Panc1 (cell line): ENCODE measurements around the gene CSNK1G1. TPM values are rescaled to one million over a fixed set of nuclear protein-coding genes. Genes with fewer than 3 reads are reported as not detected.

ENCODE experiments used
- ATAC-seq: fragments of 200-7000 bp; cut with Tn5 transposase; 2 replicates; pipeline ENCODE4 v1.9.1; 2020; ENCODE audit warnings: mild to moderate bottlenecking, moderate library complexity
- BruUV-seq: library from RNA; stranded (reverse); fragments of 400-500 nt; replicated peaks from 2 replicates; lab custom pipeline; 2021; lab: Mats Ljungman, UMichigan
- CTCF ChIA-PET: fragments of 300-600 bp; sonication (Branson Sonifier 250); formaldehyde crosslinking; loops from one replicate; lab custom pipeline; 2022; ENCODE audit warnings: antibody characterized with exemption; lab: Charles Lee
- POLR2A ChIA-PET: fragments of 300-600 bp; sonication (Branson Sonifier 250); formaldehyde crosslinking; loops from one replicate; lab custom pipeline; 2022; ENCODE audit warnings: antibody characterized with exemption; lab: Charles Lee
- DNase-seq: peaks from one replicate; pipeline ENCODE4 v3.0.0-alpha.2; 2010; ENCODE audit warnings: low read depth, low spot score
- H3K27ac ChIP-seq: 2 replicates; pipeline ENCODE4 v1.5.1; 2011; ENCODE audit warnings: mild to moderate bottlenecking, low read length, inconsistent platforms
- H3K27me3 ChIP-seq: fragments of 200-500 bp; sonication (Bioruptor generic); 2 replicates; pipeline ENCODE4 v1.6.0; 2014; ENCODE audit warnings: low read length, inconsistent platforms; ENCODE audit not compliant: control insufficient read depth, insufficient read depth
- H3K36me3 ChIP-seq: fragments of 200-500 bp; sonication (Bioruptor generic); 2 replicates; pipeline ENCODE4 v1.5.1; 2014; ENCODE audit warnings: inconsistent platforms, mild to moderate bottlenecking, low read length, moderate library complexity; ENCODE audit not compliant: control insufficient read depth, insufficient read depth
- H3K4me1 ChIP-seq: 2 replicates; pipeline ENCODE4 v1.5.1; 2011; ENCODE audit warnings: inconsistent platforms, mild to moderate bottlenecking, low read length, moderate library complexity; ENCODE audit not compliant: control insufficient read depth, insufficient read depth
- H3K4me3 ChIP-seq, 2 experiments: 2 replicates each; pipeline ENCODE4 v1.5.1; 2011 to 2012; ENCODE audit warnings: low read depth in 2 of 2, low read length in 2 of 2, mild to moderate bottlenecking in 2 of 2, inconsistent platforms in 1 of 2, moderate library complexity in 1 of 2
- H3K9me3 ChIP-seq: fragments of 200-500 bp; sonication (Bioruptor generic); 2 replicates; pipeline ENCODE4 v1.5.1; 2014; ENCODE audit warnings: low read depth, mild to moderate bottlenecking, inconsistent platforms, low read length, moderate library complexity; ENCODE audit not compliant: control insufficient read depth, insufficient read depth
- POLR2AphosphoS5 ChIP-seq: IDR thresholded peaks from 2 replicates; pipeline ENCODE4 v1.6.1; 2012; ENCODE audit warnings: mild to moderate bottlenecking, low read depth, low read length, moderate library complexity
- REST ChIP-seq, 2 experiments: IDR thresholded peaks; 2 replicates each; pipeline ENCODE4 v1.6.1; 2011 to 2012; ENCODE audit warnings: low read depth in 2 of 2, control low read depth in 1 of 2, low read length in 1 of 2, mild to moderate bottlenecking in 1 of 2, moderate library complexity in 1 of 2; ENCODE audit not compliant: insufficient read depth in 1 of 2
- SIN3A ChIP-seq: IDR thresholded peaks from 2 replicates; pipeline ENCODE4 v1.6.1; 2012; ENCODE audit warnings: low read depth, mild to moderate bottlenecking, low read length, moderate library complexity, borderline replicate concordance; ENCODE audit not compliant: insufficient read depth
- TCF7L2 ChIP-seq: IDR thresholded peaks from 2 replicates; pipeline ENCODE4 v1.6.1; 2011; ENCODE audit warnings: mild to moderate bottlenecking, low read depth, low read length, inconsistent platforms
- in situ Hi-C: cut with HindIII; loops from 2 replicates; pipeline ENCODE4 v1.10.0; 2016; ENCODE audit warnings: low sequenced_read_pairs, low pct_unique_long_range_greater_than_20kb
- intact Hi-C: fragments of 100-400 bp; cut with micrococcal nuclease; formaldehyde crosslinking; loops from one replicate; pipeline ENCODE4 v1.10.0; 2022; ENCODE audit not compliant: unreplicated experiment
- total RNA-seq: library from RNA; stranded (reverse); gene quantifications from one replicate; pipeline ENCODE4 v1.2.1, GENCODE V29; 2021; ENCODE audit not compliant: unreplicated experiment
- TF ChIP-seq, protein P1 (sequence below): fragments of 450-650 bp; IDR thresholded peaks from 2 replicates; pipeline ENCODE4 v1.5.1; 2017; ENCODE audit warnings: mild to moderate bottlenecking

The CSNK1G1 gene
- total RNA-seq, 1 experiment from 2014 or later: 22.8 TPM

GRCh38 chr15:64247535-64247905 lies 108.5 kb downstream of the CSNK1G1 start:
- intact Hi-C loops (no loop called here), in situ Hi-C loops (no loop called here)
- BruUV-seq: no TSS peak
- no peaks in the 10 kb centered on the region for H3K9me3 ChIP-seq
- peaks cover 57% of the 10 kb centered on the region for H3K4me1 ChIP-seq
- no peak for DNase-seq
- H3K4me3 ChIP-seq: no peak overlapping the region
- H3K27me3 ChIP-seq: no peaks in the 10 kb centered on the region
- ATAC-seq: no peak
- no peaks in the 10 kb centered on the region for H3K36me3 ChIP-seq
- peak overlapping the region; percentile 84 for H3K27ac ChIP-seq
- TF ChIP-seq, protein P1, sequence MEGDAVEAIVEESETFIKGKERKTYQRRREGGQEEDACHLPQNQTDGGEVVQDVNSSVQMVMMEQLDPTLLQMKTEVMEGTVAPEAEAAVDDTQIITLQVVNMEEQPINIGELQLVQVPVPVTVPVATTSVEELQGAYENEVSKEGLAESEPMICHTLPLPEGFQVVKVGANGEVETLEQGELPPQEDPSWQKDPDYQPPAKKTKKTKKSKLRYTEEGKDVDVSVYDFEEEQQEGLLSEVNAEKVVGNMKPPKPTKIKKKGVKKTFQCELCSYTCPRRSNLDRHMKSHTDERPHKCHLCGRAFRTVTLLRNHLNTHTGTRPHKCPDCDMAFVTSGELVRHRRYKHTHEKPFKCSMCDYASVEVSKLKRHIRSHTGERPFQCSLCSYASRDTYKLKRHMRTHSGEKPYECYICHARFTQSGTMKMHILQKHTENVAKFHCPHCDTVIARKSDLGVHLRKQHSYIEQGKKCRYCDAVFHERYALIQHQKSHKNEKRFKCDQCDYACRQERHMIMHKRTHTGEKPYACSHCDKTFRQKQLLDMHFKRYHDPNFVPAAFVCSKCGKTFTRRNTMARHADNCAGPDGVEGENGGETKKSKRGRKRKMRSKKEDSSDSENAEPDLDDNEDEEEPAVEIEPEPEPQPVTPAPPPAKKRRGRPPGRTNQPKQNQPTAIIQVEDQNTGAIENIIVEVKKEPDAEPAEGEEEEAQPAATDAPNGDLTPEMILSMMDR: no peak
- TF ChIP-seq SIN3A (no peak), REST (IDR thresholded peaks at IDR 0.05; ENCODE audit: insufficient read depth in 1 of 2, low read depth in 2 of 2, low read length in 1 of 2) (no peak), TCF7L2 (no peak), POLR2AphosphoS5 (no peak)
- POLR2A ChIA-PET: interaction anchor here (0.6 to 1.5 kb wide), 2 partner anchors 12 to 26 kb away, joined by 3 read pairs; no protein-coding TSS in a partner anchor
- CTCF ChIA-PET: interaction anchor here (0.5 to 0.7 kb wide), 3 partner anchors 76 to 573 kb away, joined by 3 to 6 read pairs (median 3); partner anchors contain the start of gene CSNK1G1

DNA sequence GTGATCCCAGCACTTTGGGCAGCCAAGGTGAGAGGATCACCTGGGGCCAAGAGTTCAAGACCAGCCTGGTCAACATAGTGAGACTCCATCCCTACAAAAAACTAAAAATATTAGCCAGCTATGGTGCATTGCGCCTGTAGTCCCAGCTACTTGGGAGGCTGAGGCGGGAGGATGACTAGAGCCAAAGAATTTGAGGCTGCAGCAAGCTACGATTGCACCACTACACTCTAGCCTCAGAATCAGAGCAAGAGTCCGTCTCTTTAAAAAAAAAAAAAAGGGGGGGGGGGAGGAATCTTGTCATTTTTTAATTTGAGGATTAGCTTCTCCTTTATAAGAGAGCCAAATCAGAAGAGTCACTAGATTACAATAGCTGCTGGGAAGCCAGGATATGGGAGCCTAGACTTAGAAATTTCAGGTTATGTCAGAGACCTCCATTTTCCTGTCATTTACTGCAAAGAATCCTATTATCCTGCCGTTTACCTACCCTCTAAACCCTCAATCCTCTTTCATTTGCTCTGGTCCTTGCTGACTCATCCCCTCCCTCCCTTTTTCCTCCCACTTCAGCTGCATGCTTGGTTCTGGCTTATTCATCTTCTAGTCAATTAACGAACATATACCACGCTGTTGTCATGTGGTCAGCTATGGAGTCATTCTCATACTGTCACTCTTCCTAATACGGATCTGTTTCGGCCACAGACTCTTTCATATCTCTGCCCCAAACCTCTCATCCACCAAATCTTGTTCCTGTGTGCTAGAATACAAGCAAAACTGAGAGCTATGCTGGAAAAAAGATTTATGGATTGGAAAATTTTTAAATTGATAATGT lies 109.4 kb downstream of the CSNK1G1 start:
- intact Hi-C loops (no loop called here), in situ Hi-C loops (no loop called here)
- Histone ChIP-seq H3K9me3 (no peaks in the 10 kb centered on the region), H3K4me3 (peak overlapping the region in 1 of 2 experiments; percentile 6; a peak in 2 of 4 replicates), H3K27ac (peak overlapping the region; percentile 84), H3K4me1 (peaks cover 54% of the 10 kb centered on the region), H3K36me3 (no peaks in the 10 kb centered on the region), H3K27me3 (no peaks in the 10 kb centered on the region)
- peak; percentile 74 for ATAC-seq
- peak; percentile 96 for DNase-seq
- BruUV-seq: no TSS peak
- POLR2A ChIA-PET: interaction anchor here (0.6 to 1.5 kb wide), 2 partner anchors 12 to 27 kb away, joined by 3 to 14 read pairs; no protein-coding TSS in a partner anchor
- TF ChIP-seq TCF7L2: no peak
- TF ChIP-seq, protein P1: no peak
- CTCF ChIA-PET: interaction anchor here (0.6 kb wide), 1 partner anchor 184 kb away, joined by 10 read pairs; no protein-coding TSS in a partner anchor
